RKO (cell line): Measurements from ENCODE around the gene PAEP.
"Not testable (repeated sequence)": the region's sequence is repeated elsewhere in the genome, so short reads cannot be mapped to it uniquely, and the experiment has no call there.

ENCODE experiments used
- DNase-seq: peaks from one replicate; pipeline ENCODE4 v3.0.0-alpha.2; 2016; ENCODE audit warnings: low spot score

The PAEP gene

GRCh38 chr9:135526089-135526729 lies 35.3 kb upstream of the PAEP start:
- DNase-seq, result no peak

DNA sequence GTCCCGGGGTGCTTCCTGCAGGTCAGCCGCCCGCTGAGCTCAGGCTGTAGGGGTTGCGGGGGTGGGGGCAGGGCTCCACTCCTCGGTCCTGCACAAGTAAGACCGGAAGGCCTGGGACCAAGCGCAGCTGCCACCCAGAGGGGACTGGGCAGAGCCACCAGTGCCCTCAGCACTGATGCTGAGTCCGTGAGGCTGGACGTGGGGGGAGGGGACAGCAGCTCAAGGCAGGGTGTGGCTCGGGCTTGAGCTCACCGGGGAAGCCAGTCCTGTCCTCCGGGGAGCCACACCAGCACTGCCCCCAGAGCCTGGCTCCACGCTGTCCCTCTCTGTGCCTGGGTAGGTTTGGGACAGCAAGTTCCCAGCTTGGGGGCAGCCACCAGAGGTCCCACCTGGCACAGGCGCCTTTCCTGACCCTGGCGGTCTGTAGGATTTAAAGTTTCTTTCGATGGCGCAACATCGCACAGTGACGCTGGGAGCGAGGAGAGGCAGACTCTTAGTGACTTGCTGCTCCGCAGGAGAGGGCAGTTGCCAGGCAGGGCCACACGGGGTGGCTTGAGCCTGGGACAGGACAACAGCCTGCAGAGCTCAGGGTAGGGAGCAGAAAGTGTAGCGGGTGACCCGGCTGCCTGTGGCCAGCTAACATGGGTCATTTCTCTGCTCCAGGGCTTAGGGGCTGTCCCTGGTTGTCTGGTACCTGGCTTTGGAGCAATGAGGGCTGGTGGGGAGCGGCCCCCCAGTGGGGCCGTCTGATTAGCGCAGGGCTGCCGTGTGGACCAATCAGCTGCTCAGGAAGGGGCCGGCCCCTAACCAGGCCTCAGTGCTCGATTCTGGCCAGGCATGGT lies 34.6 kb upstream of the PAEP start:
- DNase-seq, result no peak

- not testable (repeated sequence) for DNase-seq
These were observed 32.6 kb upstream of the PAEP start for GRCh38 chr9:135528842-135529435.

GRCh38 chr9:135530146-135530545 lies 31.4 kb upstream of the PAEP start:
- DNase-seq, result no peak

- no peak for DNase-seq
These were observed 30.5 kb upstream of the PAEP start for GRCh38 chr9:135531096-135531495.

- DNase-seq, result peak; percentile 31
These were observed 28.4 kb upstream of the PAEP start for GRCh38 chr9:135533113-135533512.

DNA sequence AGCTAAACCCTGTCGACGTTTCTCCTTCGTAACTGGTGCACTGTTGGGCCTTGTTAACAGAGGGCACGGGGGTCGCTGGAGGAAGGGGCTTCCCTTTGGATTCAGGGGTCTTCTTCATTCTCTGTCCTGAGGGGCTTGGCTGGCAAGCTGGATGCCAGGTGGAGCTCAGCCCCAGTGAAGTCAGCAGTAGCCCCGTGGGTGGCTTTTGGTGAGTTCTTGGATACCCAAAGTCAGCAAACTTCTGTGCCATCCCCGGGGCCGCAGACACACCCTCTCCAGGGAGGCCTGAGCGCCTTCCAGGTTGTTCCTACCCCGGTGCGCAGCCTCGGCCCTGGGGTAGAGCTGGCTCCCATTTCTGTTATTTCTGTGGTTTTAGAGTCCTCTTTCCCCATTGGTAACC lies 27.9 kb upstream of the PAEP start:
- DNase-seq, result no peak

DNA sequence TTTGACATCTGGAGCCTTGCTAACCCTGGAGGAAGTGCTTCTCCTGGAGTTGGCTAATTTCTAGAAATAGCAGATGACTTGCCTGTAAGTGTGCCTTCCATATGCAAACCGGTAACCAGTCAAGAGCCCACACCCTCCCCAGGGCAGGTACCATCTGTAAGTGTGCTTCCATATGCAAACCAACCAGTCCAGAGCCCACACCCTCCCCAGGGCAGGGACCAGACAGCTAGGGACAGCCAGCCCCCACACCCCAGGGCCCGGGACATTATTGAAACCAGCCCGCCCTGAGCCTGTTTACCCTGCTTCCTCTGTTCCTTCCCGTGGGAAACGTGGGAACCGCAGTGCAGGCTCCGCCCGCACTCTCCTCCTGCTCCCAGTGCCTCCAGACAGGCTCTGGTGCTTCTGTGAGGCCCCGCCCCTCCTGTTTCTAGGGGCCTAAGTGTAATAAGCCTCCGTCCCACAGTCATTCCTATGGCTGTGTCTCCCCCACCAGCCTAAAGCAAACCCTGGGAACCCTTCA lies 27.3 kb upstream of the PAEP start:
- not testable (repeated sequence) for DNase-seq

GRCh38 chr9:135534826-135535225 lies 26.7 kb upstream of the PAEP start:
- DNase-seq, result not testable (repeated sequence)

- not testable (repeated sequence) for DNase-seq
These were observed 25.9 kb upstream of the PAEP start for GRCh38 chr9:135535631-135536030.

DNA sequence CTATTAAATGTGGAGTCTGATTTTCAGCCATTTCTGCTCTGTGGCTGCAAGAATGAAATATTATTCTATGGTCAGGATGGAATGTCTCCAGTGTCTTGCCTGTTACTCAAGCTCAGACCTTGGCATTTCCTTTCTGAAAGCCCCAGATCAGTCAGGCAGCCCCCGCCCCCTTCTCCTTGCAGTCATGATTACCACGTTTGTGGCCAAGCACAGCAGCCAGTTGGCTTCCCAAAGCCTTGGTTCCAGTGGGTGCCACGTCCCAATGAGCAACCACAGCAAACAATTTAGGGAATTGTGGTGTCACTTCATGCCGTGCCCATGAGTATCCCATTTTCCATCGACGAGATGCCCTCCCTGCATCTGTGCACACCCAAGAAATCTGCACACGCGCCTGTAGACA lies 25.3 kb upstream of the PAEP start:
- DNase-seq, result no peak

DNA sequence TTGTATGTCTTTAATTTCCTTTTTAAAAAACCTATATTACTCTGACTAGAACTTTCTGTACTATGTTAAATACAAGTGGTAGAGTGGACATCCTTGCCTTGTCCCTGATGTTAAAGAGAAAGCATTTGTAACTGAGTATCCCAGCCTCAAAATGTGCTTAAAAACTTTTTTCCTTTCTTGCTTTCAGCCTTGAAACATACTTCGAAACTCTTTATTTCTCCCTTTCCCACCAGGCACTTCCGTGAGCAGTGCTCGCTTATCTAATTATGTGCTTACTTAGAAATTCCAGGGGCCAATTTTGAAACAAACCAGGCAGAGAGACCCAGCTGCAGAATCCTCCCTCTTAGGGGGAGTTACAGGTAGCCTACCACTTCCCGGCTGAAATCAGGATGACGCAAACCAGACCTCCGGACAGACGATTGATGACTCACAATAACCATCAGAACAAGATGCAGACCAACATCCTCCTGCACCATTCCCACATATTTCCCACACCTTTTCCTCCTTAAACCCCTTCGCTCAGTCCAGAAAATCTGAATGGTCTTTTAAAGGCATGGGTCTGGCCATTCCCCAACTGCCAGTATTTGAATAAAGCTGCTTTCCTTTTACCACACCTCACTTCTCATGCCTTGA lies 18.2 kb upstream of the PAEP start:
- not testable (repeated sequence) for DNase-seq

DNA sequence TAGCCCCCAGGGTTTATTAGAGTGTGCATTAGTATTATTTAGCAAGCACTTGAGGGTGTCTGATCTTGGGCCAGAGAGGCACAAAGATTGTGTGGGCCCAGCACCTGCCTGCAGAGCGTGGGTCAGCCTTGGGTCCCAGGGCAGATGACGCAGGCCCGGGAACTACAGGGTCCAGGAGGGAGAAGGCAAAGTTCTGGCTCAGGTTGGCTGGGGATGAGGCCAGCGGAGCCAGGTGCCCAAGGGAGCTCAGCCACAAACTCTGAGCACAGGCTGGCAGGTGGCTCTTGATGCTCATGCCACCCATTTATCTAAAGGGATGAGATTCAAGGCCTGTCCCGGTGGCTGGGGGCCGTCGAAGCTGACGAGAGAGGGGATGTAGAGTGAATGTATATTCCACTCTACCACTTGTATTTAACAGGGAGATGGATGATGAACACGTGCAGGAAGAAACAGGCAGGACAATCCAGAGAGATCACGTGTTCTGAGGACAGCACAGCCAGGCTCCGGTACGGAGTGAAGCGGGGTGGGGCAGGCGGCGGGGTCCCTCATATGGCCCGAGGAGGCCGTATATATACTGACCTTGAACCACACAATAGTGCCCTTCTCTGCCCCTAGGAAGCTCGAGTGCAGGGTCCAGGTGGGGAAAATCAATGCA lies 16.4 kb upstream of the PAEP start:
- no peak for DNase-seq

GRCh38 chr9:135545646-135546176 lies 15.8 kb upstream of the PAEP start, which contains the start of gene OBP2A:
TSS of gene OBP2A (plus strand) at chr9:135546126. CDS start at chr9:135546181, 55 bp downstream.
- DNase-seq, result not testable (repeated sequence)

- DNase-seq, result not testable (repeated sequence)
These were observed 14.6 kb upstream of the PAEP start for GRCh38 chr9:135546792-135547617.

DNA sequence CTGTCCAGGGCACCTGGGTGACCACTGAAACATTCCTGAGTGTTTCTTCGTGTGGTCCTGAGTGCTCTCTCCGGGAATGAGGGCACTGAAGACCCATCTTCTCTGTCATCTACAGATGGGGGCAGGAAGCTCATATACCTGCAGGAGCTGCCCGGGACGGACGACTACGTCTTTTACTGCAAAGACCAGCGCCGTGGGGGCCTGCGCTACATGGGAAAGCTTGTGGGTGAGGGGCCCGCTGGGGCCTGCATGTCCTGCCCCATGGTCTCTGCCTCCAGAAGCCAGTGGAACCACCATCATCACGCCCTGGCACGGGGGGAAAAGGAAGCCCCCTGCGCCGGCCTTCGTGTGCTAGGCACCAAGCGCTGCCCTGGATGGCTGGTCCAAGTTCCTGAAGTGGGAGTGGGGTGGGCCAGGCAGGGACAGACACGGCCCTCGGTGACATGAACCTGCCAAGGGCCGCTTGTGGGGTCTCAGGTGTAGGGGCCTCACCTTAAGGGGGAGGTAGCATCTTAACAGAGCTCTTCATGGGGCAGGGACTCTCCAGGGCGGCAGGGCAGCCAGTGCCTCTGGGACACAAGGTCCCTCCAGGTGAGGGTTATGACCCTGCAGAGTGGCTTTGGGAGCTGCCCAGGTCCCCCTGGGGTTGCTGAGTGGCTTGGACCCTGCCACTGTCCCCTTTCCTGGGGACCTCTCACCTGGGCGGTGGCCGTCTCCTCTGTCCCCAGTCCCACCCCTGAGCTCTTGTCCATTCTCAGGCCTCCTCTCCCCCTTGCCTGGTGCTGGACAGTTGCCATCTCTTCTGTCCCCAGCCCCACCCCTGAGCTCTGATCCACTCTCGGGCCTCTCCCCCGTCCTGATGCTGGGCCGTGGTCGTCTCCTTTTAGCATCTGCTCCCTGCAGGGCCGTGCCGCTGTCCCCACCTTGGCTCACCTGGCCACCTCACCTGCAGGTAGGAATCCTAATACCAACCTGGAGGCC lies 13.5 kb upstream of the PAEP start:
- no peak for DNase-seq

DNA sequence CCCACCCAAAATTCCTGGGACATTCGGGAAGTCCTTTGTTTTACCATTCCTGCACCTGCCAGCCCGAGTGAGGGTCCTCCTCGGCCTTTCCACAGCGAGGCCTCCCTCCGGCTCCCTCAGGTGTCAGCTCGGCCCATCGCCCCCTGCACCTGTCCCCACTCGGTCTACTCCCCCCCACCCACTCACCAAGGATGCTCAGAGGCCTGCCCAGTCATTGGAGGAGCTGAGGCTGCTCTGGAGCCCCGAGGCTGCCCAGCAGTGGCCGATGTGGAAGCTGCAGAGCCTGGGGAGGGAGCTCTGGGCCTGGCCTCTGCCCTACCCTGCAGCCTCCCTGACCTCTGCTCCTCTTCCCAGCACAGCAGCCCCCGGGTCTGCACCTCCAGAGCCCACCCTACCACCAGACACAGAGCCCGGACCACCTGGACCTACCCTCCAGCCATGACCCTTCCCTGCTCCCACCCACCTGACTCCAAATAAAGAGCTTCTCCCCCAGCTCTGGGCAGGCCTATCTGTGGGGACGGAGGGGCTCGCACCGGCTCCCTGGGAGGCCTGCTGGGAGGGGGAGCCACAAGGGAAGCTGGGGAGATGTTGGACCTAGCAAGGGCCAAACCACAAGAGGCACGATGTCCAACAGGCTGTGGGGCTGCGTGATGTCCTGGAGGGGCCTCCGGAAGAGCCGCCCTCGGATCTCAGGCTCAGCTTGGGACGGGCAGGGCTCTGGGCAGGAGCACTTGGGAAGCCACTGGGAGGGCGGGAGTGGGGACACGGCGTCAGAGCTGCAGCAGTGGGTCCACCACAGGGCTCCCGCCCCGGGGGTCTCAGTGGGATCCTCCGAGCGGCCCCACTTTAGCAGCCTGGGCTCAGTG lies 11.8 kb upstream of the PAEP start:
- not testable (repeated sequence) for DNase-seq

GRCh38 chr9:135550344-135550918 lies 11.1 kb upstream of the PAEP start:
- DNase-seq, result no peak
